GM11168 (cell line): ENCODE measurements around the gene PRKAG1.

ENCODE experiments used
- in situ Hi-C: fragments of 300-500 bp; cut with MboI; formaldehyde crosslinking; loops from one replicate; pipeline ENCODE4 v1.12.0; 2022; ENCODE audit warnings: low sequenced_read_pairs; ENCODE audit not compliant: unreplicated experiment

PRKAG1 gene

DNA sequence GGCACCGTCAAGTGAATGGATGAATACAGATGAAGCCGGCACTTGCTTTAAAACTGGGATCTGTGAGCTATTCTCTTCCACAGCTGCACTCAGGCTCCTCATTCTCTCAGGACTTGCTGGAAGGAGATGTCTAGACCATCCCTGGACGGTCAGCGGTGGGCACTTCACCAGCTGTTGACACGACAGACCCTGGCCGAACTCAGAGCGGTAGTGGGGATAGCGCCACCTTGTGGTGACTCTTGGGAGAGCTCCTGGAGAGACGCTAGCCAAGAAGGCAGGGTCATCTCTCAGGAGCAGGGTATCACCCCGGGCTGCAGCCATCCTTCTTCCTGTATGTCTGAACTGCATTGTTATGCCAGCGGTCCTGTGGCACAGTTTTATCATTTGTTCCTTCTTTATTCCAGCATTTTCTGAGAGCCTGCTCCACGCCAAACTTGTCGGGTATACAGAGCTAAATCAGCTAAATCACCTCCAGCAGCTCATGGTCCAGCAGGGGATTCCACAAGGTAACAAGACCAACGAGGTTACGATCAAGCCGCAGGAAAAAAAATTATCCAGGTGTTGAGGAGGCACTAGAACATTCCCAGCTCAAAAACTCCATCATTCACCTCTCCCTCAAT, 30.4 kb downstream of the PRKAG1 start:
- in situ Hi-C loops = no loop called here

- in situ Hi-C loops = no loop called here
Measured at GRCh38 chr12:48986720-48987291, 31.8 kb downstream of the PRKAG1 start.

DNA sequence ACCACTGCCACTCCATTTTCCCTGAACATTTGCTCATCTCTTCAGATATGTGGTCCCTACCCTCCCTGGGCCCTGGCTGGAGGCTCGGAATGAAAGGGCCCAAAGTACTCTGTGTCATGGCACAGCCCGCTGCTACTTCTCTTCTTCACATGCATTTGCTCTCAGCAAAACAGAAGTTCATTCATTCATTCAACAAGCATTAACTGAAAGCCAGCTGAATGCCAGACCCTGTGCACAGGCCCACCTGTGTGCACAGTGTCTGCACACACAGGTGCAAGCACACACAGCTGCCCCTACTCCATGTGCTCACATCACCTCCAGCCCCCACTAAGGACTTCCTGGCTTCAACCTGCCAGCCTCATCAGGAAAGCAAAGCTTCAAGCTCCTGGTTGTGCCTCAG, 32.7 kb downstream of the PRKAG1 start:
- in situ Hi-C loops = no loop called here

- in situ Hi-C loops = no loop called here
Measured at GRCh38 chr12:48985475-48985897, 33.1 kb downstream of the PRKAG1 start.

- in situ Hi-C loops = no loop called here
Measured at GRCh38 chr12:48982397-48983080, 36.0 kb downstream of the PRKAG1 start.

DNA sequence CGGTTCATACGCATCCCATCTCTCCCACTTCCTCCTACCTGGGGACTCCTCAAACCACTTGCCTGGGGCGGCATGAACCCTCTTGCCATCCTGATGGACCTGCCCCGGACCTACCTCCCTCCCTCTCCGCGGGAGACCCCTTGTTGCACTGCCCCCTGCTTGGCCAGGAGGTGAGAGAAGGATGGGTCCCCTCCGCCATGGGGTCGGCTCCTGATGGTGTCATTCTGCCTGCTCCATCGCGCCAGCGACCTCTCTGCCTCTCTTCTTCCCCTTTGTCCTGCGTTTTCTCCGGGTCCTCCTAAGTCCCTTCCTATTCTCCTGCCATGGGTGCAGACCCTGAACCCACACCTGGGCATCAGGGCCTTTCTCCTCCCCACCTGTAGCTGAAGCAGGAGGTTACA, 36.8 kb downstream of the PRKAG1 start:
- in situ Hi-C loops = no loop called here

DNA sequence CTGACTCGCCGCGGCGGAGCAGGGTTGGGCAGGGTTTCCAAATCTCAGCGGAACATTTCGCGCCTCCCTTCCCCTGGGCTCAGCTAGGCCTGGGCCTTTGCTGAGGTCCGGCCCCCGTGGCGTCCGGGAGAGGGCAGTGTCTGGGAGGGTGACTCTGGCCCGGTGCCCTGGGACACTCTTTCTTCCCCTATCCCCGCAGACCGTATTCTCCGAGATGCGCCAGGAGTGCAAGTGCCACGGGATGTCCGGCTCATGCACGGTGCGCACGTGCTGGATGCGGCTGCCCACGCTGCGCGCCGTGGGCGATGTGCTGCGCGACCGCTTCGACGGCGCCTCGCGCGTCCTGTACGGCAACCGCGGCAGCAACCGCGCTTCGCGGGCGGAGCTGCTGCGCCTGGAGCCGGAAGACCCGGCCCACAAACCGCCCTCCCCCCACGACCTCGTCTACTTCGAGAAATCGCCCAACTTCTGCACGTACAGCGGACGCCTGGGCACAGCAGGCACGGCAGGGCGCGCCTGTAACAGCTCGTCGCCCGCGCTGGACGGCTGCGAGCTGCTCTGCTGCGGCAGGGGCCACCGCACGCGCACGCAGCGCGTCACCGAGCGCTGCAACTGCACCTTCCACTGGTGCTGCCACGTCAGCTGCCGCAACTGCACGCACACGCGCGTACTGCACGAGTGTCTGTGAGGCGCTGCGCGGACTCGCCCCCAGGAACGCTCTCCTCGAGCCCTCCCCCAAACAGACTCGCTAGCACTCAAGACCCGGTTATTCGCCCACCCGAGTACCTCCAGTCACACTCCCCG, 37.4 kb downstream of the PRKAG1 start:
- in situ Hi-C loops = no loop called here

DNA sequence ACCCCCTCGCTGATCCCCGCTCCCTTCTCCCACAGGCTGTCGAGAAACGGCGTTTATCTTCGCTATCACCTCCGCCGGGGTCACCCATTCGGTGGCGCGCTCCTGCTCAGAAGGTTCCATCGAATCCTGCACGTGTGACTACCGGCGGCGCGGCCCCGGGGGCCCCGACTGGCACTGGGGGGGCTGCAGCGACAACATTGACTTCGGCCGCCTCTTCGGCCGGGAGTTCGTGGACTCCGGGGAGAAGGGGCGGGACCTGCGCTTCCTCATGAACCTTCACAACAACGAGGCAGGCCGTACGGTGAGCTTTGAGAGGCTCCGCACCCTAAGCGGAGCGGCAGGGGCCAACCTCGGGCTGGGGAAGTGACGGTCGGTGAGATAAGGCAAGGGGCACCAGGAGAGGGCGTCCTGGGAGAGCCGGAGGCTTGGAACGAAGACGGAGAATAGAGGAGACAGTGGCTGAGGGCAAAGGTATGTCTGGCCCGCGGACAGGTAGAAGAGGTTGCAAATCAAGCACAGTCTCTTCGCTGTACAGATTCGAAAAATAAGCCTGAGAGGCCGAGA, 38.1 kb downstream of the PRKAG1 start:
- in situ Hi-C loops = no loop called here

DNA sequence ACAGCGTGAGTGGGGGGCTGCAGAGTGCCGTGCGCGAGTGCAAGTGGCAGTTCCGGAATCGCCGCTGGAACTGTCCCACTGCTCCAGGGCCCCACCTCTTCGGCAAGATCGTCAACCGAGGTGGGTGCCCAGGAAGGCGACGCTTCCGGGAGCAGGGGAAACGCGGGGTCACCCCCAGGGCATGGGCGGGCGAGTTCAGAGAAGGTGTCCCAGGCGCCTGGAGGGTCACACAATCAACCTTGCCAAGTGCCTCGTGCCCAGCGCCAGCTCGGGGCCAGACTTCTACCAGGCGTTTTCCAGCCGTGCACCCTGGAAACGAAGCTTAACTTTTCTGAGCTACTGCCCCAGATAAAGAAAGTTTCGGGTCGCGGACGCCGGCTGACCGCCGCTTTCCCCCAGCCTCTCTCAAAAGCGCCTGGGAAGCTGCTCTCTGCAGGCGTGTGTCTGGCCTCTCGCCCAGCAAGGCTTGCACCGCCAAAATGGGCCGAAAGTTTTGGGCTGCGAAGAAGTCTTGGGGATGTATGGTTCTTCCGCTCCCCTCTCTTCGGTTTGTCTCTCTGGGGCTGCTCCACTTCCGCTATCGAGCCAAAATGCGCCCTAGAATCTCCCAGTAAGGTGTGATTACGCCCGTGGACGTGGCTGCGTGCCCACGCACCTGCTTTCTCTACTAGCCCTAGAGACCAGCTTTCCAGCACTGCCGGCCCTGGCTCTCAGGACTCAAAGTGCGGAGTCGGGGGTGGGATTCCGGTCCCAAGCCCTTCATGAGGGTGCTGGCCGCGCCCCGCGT, 38.8 kb downstream of the PRKAG1 start:
- in situ Hi-C loops = no loop called here

DNA sequence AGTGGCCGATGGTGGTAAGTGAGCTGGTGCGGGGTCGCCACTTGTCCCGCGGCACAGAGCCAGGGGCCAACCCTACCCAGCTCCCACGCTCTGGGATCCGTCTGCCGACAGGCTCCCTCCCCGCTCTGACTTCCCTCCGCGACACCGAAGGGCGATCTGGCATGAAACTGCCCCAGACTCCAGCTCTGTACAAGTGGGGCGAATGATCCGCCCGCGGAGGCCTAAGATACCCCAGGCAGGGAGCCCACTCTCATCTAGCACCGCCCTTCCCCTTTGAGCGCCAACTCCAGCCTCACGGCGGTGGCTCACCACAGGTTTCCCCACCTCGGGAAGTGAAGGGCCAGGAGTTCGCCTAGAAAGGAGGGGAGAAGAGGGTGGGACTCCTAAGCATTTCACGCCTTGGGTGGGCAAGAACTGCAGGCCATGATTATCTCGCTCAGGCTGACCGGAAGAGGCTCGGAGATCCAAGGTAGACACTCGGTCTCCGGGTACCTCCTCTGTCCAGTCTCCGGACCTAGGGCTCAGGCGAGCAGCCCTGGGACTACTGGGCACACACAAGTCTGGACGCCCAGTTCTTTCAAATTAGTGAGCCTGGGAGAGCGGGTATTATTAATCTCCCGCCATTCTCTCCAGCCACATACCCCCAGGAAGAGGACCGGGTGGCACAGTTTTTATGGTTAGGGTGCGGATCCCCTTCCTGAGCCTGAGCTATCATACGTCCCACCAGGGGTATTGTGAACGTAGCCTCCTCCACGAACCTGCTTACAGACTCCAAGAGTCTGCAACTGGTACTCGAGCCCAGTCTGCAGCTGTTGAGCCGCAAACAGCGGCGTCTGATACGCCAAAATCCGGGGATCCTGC, 39.6 kb downstream of the PRKAG1 start:
- in situ Hi-C loops = no loop called here

DNA sequence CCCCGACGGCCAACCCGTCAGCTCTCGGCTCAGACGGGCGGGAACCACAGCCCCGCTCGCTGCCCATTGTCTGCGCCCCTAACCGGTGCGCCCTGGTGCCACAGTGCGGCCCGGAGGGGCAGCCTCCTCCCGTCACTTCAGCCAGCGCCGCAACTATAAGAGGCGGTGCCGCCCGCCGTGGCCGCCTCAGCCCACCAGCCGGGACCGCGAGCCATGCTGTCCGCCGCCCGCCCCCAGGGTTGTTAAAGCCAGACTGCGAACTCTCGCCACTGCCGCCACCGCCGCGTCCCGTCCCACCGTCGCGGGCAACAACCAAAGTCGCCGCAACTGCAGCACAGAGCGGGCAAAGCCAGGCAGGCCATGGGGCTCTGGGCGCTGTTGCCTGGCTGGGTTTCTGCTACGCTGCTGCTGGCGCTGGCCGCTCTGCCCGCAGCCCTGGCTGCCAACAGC, 40.3 kb downstream of the PRKAG1 start, which contains the start of gene WNT1:
TSS of gene WNT1 (plus strand) at position 32 of the 450 bp plus-strand sequence. CDS start at position 361, 329 bp downstream.
- in situ Hi-C loops = no loop called here

DNA sequence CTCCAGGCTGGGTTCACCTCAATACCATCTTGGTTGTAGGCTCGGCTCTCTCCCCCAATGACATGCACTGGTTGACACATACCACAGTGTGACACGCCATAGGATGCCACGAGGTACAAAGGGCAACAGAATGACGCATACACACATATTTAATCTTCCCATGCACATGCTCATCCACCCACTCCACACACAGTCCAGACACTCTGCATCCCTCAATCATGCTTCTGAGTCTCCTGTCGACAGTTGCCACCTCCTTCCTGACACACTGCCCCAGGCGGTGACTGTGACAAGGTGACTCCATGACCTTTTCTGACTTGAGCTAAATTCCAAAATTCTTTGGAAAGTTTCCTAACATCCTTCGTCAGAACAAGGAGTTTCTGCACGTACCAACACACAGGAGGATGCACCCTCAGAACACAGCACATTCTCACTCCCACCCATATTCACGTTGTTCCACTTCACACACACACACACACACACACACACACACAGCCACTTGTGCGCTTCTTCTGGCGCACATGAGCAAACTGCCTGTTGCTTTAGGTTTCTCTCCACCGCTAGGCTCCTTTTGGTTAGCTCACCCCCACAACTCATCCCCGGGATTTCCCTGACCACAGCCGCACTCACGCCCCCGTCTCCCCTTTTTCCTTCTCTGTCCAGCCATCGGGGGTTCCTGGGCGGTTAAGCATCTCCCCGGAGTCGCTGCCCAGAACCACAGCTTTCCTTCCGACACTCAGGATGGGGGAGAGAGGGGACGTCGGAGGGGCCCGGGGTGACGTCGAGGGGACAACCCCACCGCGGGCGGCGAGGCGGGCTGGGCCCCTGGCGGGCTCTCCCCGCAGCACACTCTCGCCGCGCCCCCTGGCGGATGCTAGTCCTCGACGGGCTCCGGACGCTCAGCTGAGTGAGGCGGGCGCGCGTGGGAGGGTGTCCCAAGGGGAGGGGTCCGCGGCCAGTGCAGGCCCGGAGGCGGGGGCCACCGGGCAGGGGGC, 41.0 kb downstream of the PRKAG1 start:
- in situ Hi-C loops = no loop called here

GRCh38 chr12:48973941-48974673, 44.5 kb downstream of the PRKAG1 start:
- in situ Hi-C loops = no loop called here

- in situ Hi-C loops = no loop called here
Measured at GRCh38 chr12:48973531-48973930, 45.0 kb downstream of the PRKAG1 start.

GRCh38 chr12:48972952-48973483, 45.6 kb downstream of the PRKAG1 start:
- in situ Hi-C loops = no loop called here

- in situ Hi-C loops = no loop called here
Measured at GRCh38 chr12:48972213-48972951, 46.2 kb downstream of the PRKAG1 start.
